Psoas muscle (tissue), 8 donors: ENCODE measurements around the gene TLE3. TPM values are rescaled to one million over a fixed set of nuclear protein-coding genes. Genes with fewer than 3 reads are reported as not detected.

Experiments used
- ATAC-seq, 4 donors: fragments of 200-7000 bp; cut with Tn5 transposase; one replicate each; pipeline ENCODE4 v1.9.1; 2020; ENCODE audit warnings: moderate library complexity in 3 of 4, mild to moderate bottlenecking in 2 of 4
- DNase-seq, 2 donors: peaks; one replicate each; pipeline ENCODE4 v3.0.0-alpha.2; 2020
- H3K27ac ChIP-seq: fragments of 200-600 bp; one replicate; pipeline ENCODE4 v1.8.0; 2022
- H3K27me3 ChIP-seq, 3 donors: fragments of 200-600 bp in 1 of 3; one replicate each; pipeline versions ENCODE4 v1.6.1 to v1.8.0; 2013 to 2022; ENCODE audit warnings: low read length in 2 of 3, mild to moderate bottlenecking in 2 of 3, moderate library complexity in 1 of 3; ENCODE audit not compliant: insufficient read depth in 3 of 3
- H3K36me3 ChIP-seq, 2 donors: fragments of 200-600 bp in 1 of 2; one replicate each; pipeline versions ENCODE4 v1.6.1 to v1.8.0; 2013 to 2022; ENCODE audit warnings: low read depth in 1 of 2, mild to moderate bottlenecking in 1 of 2, moderate library complexity in 1 of 2; ENCODE audit not compliant: insufficient read depth in 1 of 2
- H3K4me1 ChIP-seq: fragments of 200-600 bp; one replicate; pipeline ENCODE4 v1.8.0; 2022
- H3K4me3 ChIP-seq: fragments of 200-600 bp; one replicate; pipeline ENCODE4 v1.8.0; 2022; ENCODE audit warnings: mild to moderate bottlenecking
- H3K9me3 ChIP-seq: fragments of 200-600 bp; one replicate; pipeline ENCODE4 v1.8.0; 2022
- CTCF ChIP-seq: fragments of 200-600 bp; IDR thresholded peaks from one replicate; pipeline ENCODE4 v1.8.0; 2022; ENCODE audit warnings: antibody characterized with exemption
- WGBS, 3 donors: extraction: QIAGEN DNeasy Blood & Tissue Kit; methylation state at CpG; one replicate each; pipeline versions ENCODE4 v1.1.6 to v1.1.7; 2013; 5-methylcytosine and 5-hydroxymethylcytosine counted together
- intact Hi-C, 2 donors: fragments of 100-400 bp; cut with DNase I; formaldehyde crosslinking; loops; one replicate each; pipeline versions ENCODE4 v1.11.0 to v1.14.2; 2022
- polyA plus RNA-seq, 3 donors: library from polyadenylated mRNA; stranded (reverse); fragments of 200-250 nt; gene quantifications; one replicate each; pipeline ENCODE4 v1.2.3, GENCODE V29; 2013
- total RNA-seq, 4 donors: library from RNA; stranded (reverse); fragmentation: NEBNext Ultra II Directional in 2 of 4; extraction: Animal tissue kit (Norgen Biotek cat#: 25700) in 2 of 4; gene quantifications; one replicate each; pipeline versions ENCODE4 v1.2.1 to v1.2.4, GENCODE V29; 2021 to 2023
- donor health status: healthy with polysubstance abuse.
- donor health status: DM: no; HTN: no; CAD: no; lungs with moderate emphysema.
- donor health status: Bipolar disorder and iron deficiency.
- donor health status: healthy.
- donor health status: DM: yes; HTN: yes; CAD: no.
- donor health status: DM: no; HTN: no; CAD: no.
- donor health status: DM: no; HTN: no; CAD: no.
- donor health status: DM: yes; HTN: yes; CAD: no.

The TLE3 gene
- total and polyA plus RNA-seq, 7 donors, result 4.3 to 59.9 (median 10.8) TPM

GRCh38 chr15:70024521-70024920, 73.2 kb downstream of the TLE3 start:
- ATAC-seq, result peak in 3 of 4 donors; percentile 4 to 34 (median 28)
- Histone ChIP-seq H3K4me1 (peaks cover 18% of the 10 kb centered on the region), H3K27ac (no peak overlapping the region)

GRCh38 chr15:70023769-70024491, 73.8 kb downstream of the TLE3 start:
- H3K9me3 ChIP-seq, result no peaks in the 10 kb centered on the region
- intact Hi-C loops, result no loop called here
- TF ChIP-seq CTCF, result no peak
- peak overlapping the region; percentile 21 for H3K27ac ChIP-seq
- ATAC-seq (peak; percentile 73 to 88 (median 77)), DNase-seq (peak; percentile 46 to 72)
- H3K4me3 ChIP-seq, result peak overlapping the region; percentile 1
- 14 to 23% (median 16%) methylated on average over 16 of the region's 16 CpGs for WGBS, 3 donors
- H3K4me1 ChIP-seq, result peaks cover 18% of the 10 kb centered on the region
- H3K36me3 ChIP-seq, result no peaks in the 10 kb centered on the region
- no peaks in the 10 kb centered on the region for H3K27me3 ChIP-seq

More at GRCh38 chr15:70024521-70024920, 73.2 kb downstream of the TLE3 start:
- WGBS, 3 donors, result 66 to 85% (median 71%) methylated on average over 17 to 18 of the region's 18 CpGs
- no peak for DNase-seq
- H3K9me3 ChIP-seq, result no peaks in the 10 kb centered on the region
- intact Hi-C loops, result no loop called here
- H3K27me3 ChIP-seq, result no peaks in the 10 kb centered on the region
- no peak overlapping the region for H3K4me3 ChIP-seq
- no peaks in the 10 kb centered on the region for H3K36me3 ChIP-seq
- TF ChIP-seq CTCF, result no peak

- peak overlapping the region; percentile 1 for H3K4me3 ChIP-seq
- H3K36me3 ChIP-seq, result no peaks in the 10 kb centered on the region
- intact Hi-C loops, result no loop called here
- H3K27ac ChIP-seq, result peak overlapping the region; percentile 21
- TF ChIP-seq CTCF, result no peak
- DNase-seq (no peak), ATAC-seq (peak; percentile 24 to 45 (median 42))
- WGBS, 3 donors, result 58 to 69% (median 66%) methylated on average over 7 of the region's 7 CpGs
- no peaks in the 10 kb centered on the region for H3K9me3 ChIP-seq
- peaks cover 18% of the 10 kb centered on the region for H3K4me1 ChIP-seq
- no peaks in the 10 kb centered on the region for H3K27me3 ChIP-seq
These were observed 74.5 kb downstream of the TLE3 start for GRCh38 chr15:70023064-70023768.

- peaks cover 14% of the 10 kb centered on the region for H3K4me1 ChIP-seq
- no peaks in the 10 kb centered on the region for H3K9me3 ChIP-seq
- WGBS, 3 donors, result 94 to 98% (median 95%) methylated on average over 5 of the region's 5 CpGs
- no peak overlapping the region for H3K27ac ChIP-seq
- intact Hi-C loops, result no loop called here
- DNase-seq (no peak), ATAC-seq (no peak)
- no peak for TF ChIP-seq CTCF
- H3K36me3 ChIP-seq, result no peaks in the 10 kb centered on the region
- H3K27me3 ChIP-seq, result no peaks in the 10 kb centered on the region
- H3K4me3 ChIP-seq, result no peak overlapping the region
These were observed 77.5 kb downstream of the TLE3 start for GRCh38 chr15:70020229-70020628.
